ENCODE results near the gene HIVEP1. TPM values are rescaled to one million over a fixed set of nuclear protein-coding genes. Genes with fewer than 3 reads are reported as not detected.

The HIVEP1 gene
- total RNA-seq, 5 donors from 2014 or later (not counting 1 experiment from before 2014, with no cell fraction given): 20.0 to 73.1 (median 29.5) TPM

GRCh38 chr6:12163744-12164507 is 151.8 kb downstream of the HIVEP1 start:
- Histone ChIP-seq H3K9me3 (no peaks in the 10 kb centered on the region), H3K27ac (ENCODE audit: low read length) (no peak overlapping the region), H3K4me3 (ENCODE audit: control insufficient read depth in 1 of 2, extremely low read depth in 1 of 2, low read length in 1 of 2) (no peak overlapping the region), H3K27me3 (replicated peaks in 1 of 2; ENCODE audit: control insufficient read depth in 2 of 2, extremely low read depth in 1 of 2, insufficient read depth in 2 of 2, low read length in 1 of 2) (no peaks in the 10 kb centered on the region), H3K4me1 (ENCODE audit: control insufficient read depth in 1 of 2, extremely low read depth in 1 of 2, insufficient read depth in 2 of 2, low read length in 2 of 2) (peaks cover 17 to 20% of the 10 kb centered on the region in 2 experiments), H3K36me3 (ENCODE audit: control insufficient read depth in 2 of 2, extremely low read depth in 1 of 2, insufficient read depth in 1 of 2, low read length in 1 of 2) (peaks cover 0 to 17% of the 10 kb centered on the region in 2 donors)
- no peaks in the 10 kb centered on the region for H3K27me3 Mint-ChIP-seq
- DNase-seq (no peak), ATAC-seq (replicated peaks in 1 of 4) (no peak)
- H3K36me3 Mint-ChIP-seq: peaks cover 30% of the 10 kb centered on the region
- ChIA-PET POLR2A (no interaction called here), CTCF (no interaction called here)
- peak overlapping the region in 1 of 3 donors; percentile 52 for H3K4me3 Mint-ChIP-seq
- H3K4me1 Mint-ChIP-seq: peaks cover 27 to 37% (median 34%) of the 10 kb centered on the region in 3 donors
- WGBS (ENCODE audit: insufficient coverage): 97% methylated on average over 13 of the region's 19 CpGs
- H3K27ac Mint-ChIP-seq: peak overlapping the region in 1 of 2 donors; percentile 18
- no peaks in the 10 kb centered on the region for H3K9me3 Mint-ChIP-seq

- ATAC-seq (replicated peaks in 1 of 4) (no peak), DNase-seq (no peak)
- no peak overlapping the region for H3K4me3 ChIP-seq (ENCODE audit: control insufficient read depth in 1 of 2, extremely low read depth in 1 of 2, low read length in 1 of 2)
- no peaks in the 10 kb centered on the region for H3K9me3 ChIP-seq
- no peaks in the 10 kb centered on the region for H3K27me3 ChIP-seq (replicated peaks in 1 of 2; ENCODE audit: control insufficient read depth in 2 of 2, extremely low read depth in 1 of 2, insufficient read depth in 2 of 2, low read length in 1 of 2)
- Mint-ChIP-seq H3K27ac (no peak overlapping the region), H3K9me3 (no peaks in the 10 kb centered on the region), H3K27me3 (no peaks in the 10 kb centered on the region), H3K36me3 (peaks cover 30% of the 10 kb centered on the region), H3K4me1 (peaks cover 32 to 40% (median 40%) of the 10 kb centered on the region in 3 donors), H3K4me3 (no peak overlapping the region)
- CTCF ChIA-PET: no interaction called here
- H3K4me1 ChIP-seq (ENCODE audit: control insufficient read depth in 1 of 2, extremely low read depth in 1 of 2, insufficient read depth in 2 of 2, low read length in 2 of 2): peaks cover 18 to 23% of the 10 kb centered on the region in 2 experiments
- POLR2A ChIA-PET: no interaction called here
- H3K27ac ChIP-seq (ENCODE audit: low read length): no peak overlapping the region
- H3K36me3 ChIP-seq (ENCODE audit: control insufficient read depth in 2 of 2, extremely low read depth in 1 of 2, insufficient read depth in 1 of 2, low read length in 1 of 2): peaks cover 0 to 17% of the 10 kb centered on the region in 2 donors
Observed at GRCh38 chr6:12164508-12164770, 152.3 kb downstream of the HIVEP1 start.

GRCh38 chr6:12165297-12165696 is 153.2 kb downstream of the HIVEP1 start:
- POLR2A ChIA-PET: interaction anchor here in 1 of 2 donors (0.6 to 1.1 kb wide), 2 partner anchors 31 to 55 kb away, joined by 4 to 9 read pairs; no protein-coding TSS in a partner anchor
- no peak for DNase-seq
- 94% methylated on average over 2 of the region's 4 CpGs for WGBS (ENCODE audit: insufficient coverage)
- Histone ChIP-seq H3K4me1 (ENCODE audit: control insufficient read depth in 1 of 2, extremely low read depth in 1 of 2, insufficient read depth in 2 of 2, low read length in 2 of 2) (peaks cover 18 to 25% of the 10 kb centered on the region in 2 experiments), H3K27me3 (replicated peaks in 1 of 2; ENCODE audit: control insufficient read depth in 2 of 2, extremely low read depth in 1 of 2, insufficient read depth in 2 of 2, low read length in 1 of 2) (no peaks in the 10 kb centered on the region), H3K27ac (ENCODE audit: low read length) (no peak overlapping the region), H3K9me3 (no peaks in the 10 kb centered on the region), H3K36me3 (ENCODE audit: control insufficient read depth in 2 of 2, extremely low read depth in 1 of 2, insufficient read depth in 1 of 2, low read length in 1 of 2) (peaks cover 0 to 17% of the 10 kb centered on the region in 2 donors), H3K4me3 (ENCODE audit: control insufficient read depth in 1 of 2, extremely low read depth in 1 of 2, low read length in 1 of 2) (no peak overlapping the region)
- Mint-ChIP-seq H3K27ac (no peak overlapping the region), H3K9me3 (no peaks in the 10 kb centered on the region), H3K4me1 (peaks cover 36 to 39% (median 38%) of the 10 kb centered on the region in 3 donors), H3K4me3 (no peak overlapping the region), H3K27me3 (no peaks in the 10 kb centered on the region), H3K36me3 (peaks cover 27% of the 10 kb centered on the region)
- no peak for ATAC-seq (replicated peaks in 1 of 4)
- CTCF ChIA-PET: no interaction called here

GRCh38 chr6:12165722-12166280 is 153.7 kb downstream of the HIVEP1 start:
- Histone ChIP-seq H3K27ac (ENCODE audit: low read length) (no peak overlapping the region), H3K4me3 (ENCODE audit: control insufficient read depth in 1 of 2, extremely low read depth in 1 of 2, low read length in 1 of 2) (no peak overlapping the region), H3K4me1 (ENCODE audit: control insufficient read depth in 1 of 2, extremely low read depth in 1 of 2, insufficient read depth in 2 of 2, low read length in 2 of 2) (peaks cover 18 to 25% of the 10 kb centered on the region in 2 experiments), H3K36me3 (ENCODE audit: control insufficient read depth in 2 of 2, extremely low read depth in 1 of 2, insufficient read depth in 1 of 2, low read length in 1 of 2) (peaks cover 0 to 17% of the 10 kb centered on the region in 2 donors), H3K27me3 (replicated peaks in 1 of 2; ENCODE audit: control insufficient read depth in 2 of 2, extremely low read depth in 1 of 2, insufficient read depth in 2 of 2, low read length in 1 of 2) (no peaks in the 10 kb centered on the region), H3K9me3 (no peaks in the 10 kb centered on the region)
- no peaks in the 10 kb centered on the region for H3K27me3 Mint-ChIP-seq
- H3K27ac Mint-ChIP-seq: no peak overlapping the region
- H3K4me1 Mint-ChIP-seq: peaks cover 34 to 38% (median 36%) of the 10 kb centered on the region in 3 donors
- H3K36me3 Mint-ChIP-seq: peaks cover 25% of the 10 kb centered on the region
- ChIA-PET CTCF (no interaction called here), POLR2A (interaction anchor here in 1 of 2 donors (0.6 to 1.1 kb wide), 2 partner anchors 31 to 56 kb away, joined by 4 to 9 read pairs; no protein-coding TSS in a partner anchor)
- 89% methylated on average over 3 of the region's 5 CpGs for WGBS (ENCODE audit: insufficient coverage)
- no peaks in the 10 kb centered on the region for H3K9me3 Mint-ChIP-seq
- H3K4me3 Mint-ChIP-seq: no peak overlapping the region
- ATAC-seq (replicated peaks in 1 of 4) (no peak), DNase-seq (no peak)

- no peaks in the 10 kb centered on the region for H3K9me3 ChIP-seq
- POLR2A ChIA-PET: no interaction called here
- H3K27ac ChIP-seq (ENCODE audit: low read length): no peak overlapping the region
- no peak overlapping the region for H3K4me3 Mint-ChIP-seq
- no peak overlapping the region for H3K27ac Mint-ChIP-seq
- peaks cover 5% of the 10 kb centered on the region for H3K36me3 Mint-ChIP-seq
- no peak overlapping the region for H3K4me3 ChIP-seq (ENCODE audit: control insufficient read depth in 1 of 2, extremely low read depth in 1 of 2, low read length in 1 of 2)
- H3K27me3 ChIP-seq (replicated peaks in 1 of 2; ENCODE audit: control insufficient read depth in 2 of 2, extremely low read depth in 1 of 2, insufficient read depth in 2 of 2, low read length in 1 of 2): no peaks in the 10 kb centered on the region
- H3K4me1 Mint-ChIP-seq: peaks cover 5 to 12% (median 12%) of the 10 kb centered on the region in 3 donors
- no peaks in the 10 kb centered on the region for H3K9me3 Mint-ChIP-seq
- H3K27me3 Mint-ChIP-seq: no peaks in the 10 kb centered on the region
- peaks cover 3 to 8% of the 10 kb centered on the region in 2 experiments for H3K4me1 ChIP-seq (ENCODE audit: control insufficient read depth in 1 of 2, extremely low read depth in 1 of 2, insufficient read depth in 2 of 2, low read length in 2 of 2)
- no peak for DNase-seq
- CTCF ChIA-PET: no interaction called here
- H3K36me3 ChIP-seq (ENCODE audit: control insufficient read depth in 2 of 2, extremely low read depth in 1 of 2, insufficient read depth in 1 of 2, low read length in 1 of 2): no peaks in the 10 kb centered on the region
- no CpG with 5 or more reads among the region's 1 CpG for WGBS (ENCODE audit: insufficient coverage)
- peak in 1 of 4 experiments; percentile 47 for ATAC-seq (replicated peaks in 1 of 4)
Observed at GRCh38 chr6:12169377-12169776, 157.3 kb downstream of the HIVEP1 start.

GRCh38 chr6:12170351-12171092 is 158.4 kb downstream of the HIVEP1 start:
- no peak for ATAC-seq (replicated peaks in 1 of 4)
- no peak overlapping the region for H3K4me3 Mint-ChIP-seq
- H3K36me3 Mint-ChIP-seq: no peaks in the 10 kb centered on the region
- no peak overlapping the region for H3K27ac Mint-ChIP-seq
- Histone ChIP-seq H3K27ac (ENCODE audit: low read length) (no peak overlapping the region), H3K9me3 (no peaks in the 10 kb centered on the region), H3K36me3 (ENCODE audit: control insufficient read depth in 2 of 2, extremely low read depth in 1 of 2, insufficient read depth in 1 of 2, low read length in 1 of 2) (no peaks in the 10 kb centered on the region), H3K4me3 (ENCODE audit: control insufficient read depth in 1 of 2, extremely low read depth in 1 of 2, low read length in 1 of 2) (no peak overlapping the region), H3K27me3 (replicated peaks in 1 of 2; ENCODE audit: control insufficient read depth in 2 of 2, extremely low read depth in 1 of 2, insufficient read depth in 2 of 2, low read length in 1 of 2) (no peaks in the 10 kb centered on the region), H3K4me1 (ENCODE audit: control insufficient read depth in 1 of 2, extremely low read depth in 1 of 2, insufficient read depth in 2 of 2, low read length in 2 of 2) (peaks cover 3 to 8% of the 10 kb centered on the region in 2 experiments)
- 96% methylated on average over 7 of the region's 13 CpGs for WGBS (ENCODE audit: insufficient coverage)
- DNase-seq: no peak
- H3K9me3 Mint-ChIP-seq: no peaks in the 10 kb centered on the region
- ChIA-PET POLR2A (interaction anchor here in 1 of 2 donors (0.6 kb wide), 1 partner anchor 15 kb away, joined by 3 read pairs; no protein-coding TSS in a partner anchor), CTCF (no interaction called here)
- H3K4me1 Mint-ChIP-seq: peaks cover 5 to 12% (median 9%) of the 10 kb centered on the region in 3 donors
- no peaks in the 10 kb centered on the region for H3K27me3 Mint-ChIP-seq
